Stimulated activated naive CD4-positive, alpha-beta T cell (primary cell): ENCODE data around the gene EIF4A3.
"Not testable (repeated sequence)": the region's sequence is repeated elsewhere in the genome, so short reads cannot be mapped to it uniquely, and the experiment has no call there.

ENCODE experiments used
- DNase-seq, 6 experiments: peaks; one replicate each; lab custom pipeline; 2025; lab: John Stamatoyannopoulos, UW

Gene EIF4A3

GRCh38 chr17:80171681-80172080 is 24.8 kb upstream of the EIF4A3 start:
- DNase-seq = no peak

GRCh38 chr17:80169784-80170500 is 23.0 kb upstream of the EIF4A3 start, which contains the start of gene CARD14:
CARD14 (plus strand) TSS chr17:80170030; CDS start chr17:80181439, 11,409 bp downstream.
- no peak for DNase-seq

- DNase-seq = no peak
Observed at GRCh38 chr17:80169107-80169506, 22.2 kb upstream of the EIF4A3 start.

GRCh38 chr17:80168371-80168770 is 21.4 kb upstream of the EIF4A3 start:
- no peak for DNase-seq

- no peak for DNase-seq
Observed at GRCh38 chr17:80166446-80166845, 19.5 kb upstream of the EIF4A3 start.

GRCh38 chr17:80164185-80164584 is 17.3 kb upstream of the EIF4A3 start:
- DNase-seq = no peak

GRCh38 chr17:80163336-80163735 is 16.4 kb upstream of the EIF4A3 start:
- no peak for DNase-seq

GRCh38 chr17:80160536-80160935 is 13.6 kb upstream of the EIF4A3 start:
- DNase-seq = no peak

- DNase-seq = no peak
Observed at GRCh38 chr17:80158846-80159245, 11.9 kb upstream of the EIF4A3 start.

- DNase-seq = not testable (repeated sequence)
Observed at GRCh38 chr17:80155600-80155999, 8.7 kb upstream of the EIF4A3 start.

- DNase-seq = no peak
Observed at GRCh38 chr17:80154166-80154565, 7.2 kb upstream of the EIF4A3 start.

GRCh38 chr17:80153004-80153403 is 6.1 kb upstream of the EIF4A3 start:
- no peak for DNase-seq

GRCh38 chr17:80152081-80152702 is 5.3 kb upstream of the EIF4A3 start:
- DNase-seq = no peak

- no peak for DNase-seq
Observed at GRCh38 chr17:80151333-80151732, 4.4 kb upstream of the EIF4A3 start.

- peak in 2 of 6 experiments; percentile 24 to 42 for DNase-seq
Observed at GRCh38 chr17:80146121-80147034, 550 bp downstream of the EIF4A3 start.

GRCh38 chr17:80145076-80146075 is 1.6 kb downstream of the EIF4A3 start:
- DNase-seq = no peak

- no peak for DNase-seq
Observed at GRCh38 chr17:80142929-80143328, 4.0 kb downstream of the EIF4A3 start.

GRCh38 chr17:80141463-80142165 is 5.3 kb downstream of the EIF4A3 start:
- DNase-seq = no peak

- no peak for DNase-seq
Observed at GRCh38 chr17:80138856-80139426, 8.0 kb downstream of the EIF4A3 start.

GRCh38 chr17:80137131-80137530 is 9.8 kb downstream of the EIF4A3 start:
- no peak for DNase-seq
